ENCODE results near the gene PHLPP1.
"Not testable (repeated sequence)": the region's sequence is repeated elsewhere in the genome, so short reads cannot be mapped to it uniquely, and the experiment has no call there.

Gene PHLPP1

DNA sequence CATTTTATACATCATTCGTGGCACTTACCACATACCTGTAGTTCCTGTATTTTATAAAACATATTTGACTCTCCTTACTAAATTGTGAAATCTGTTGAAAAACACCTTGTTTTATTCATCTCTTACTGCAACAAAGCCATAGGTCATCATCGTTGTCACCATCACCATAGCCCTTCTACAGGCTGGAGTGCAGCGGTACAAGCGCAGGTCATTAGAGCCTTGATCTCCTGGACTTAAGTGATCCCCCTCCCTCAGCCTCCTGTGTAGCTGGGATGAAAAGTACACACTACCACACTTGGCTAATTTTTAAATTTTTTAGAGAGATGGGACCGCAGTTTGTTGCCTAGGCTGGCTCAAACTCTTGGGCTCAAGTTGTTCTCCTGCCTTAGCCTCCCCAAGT is 184.2 kb downstream of the PHLPP1 start:
- DNase-seq: no peak

DNA sequence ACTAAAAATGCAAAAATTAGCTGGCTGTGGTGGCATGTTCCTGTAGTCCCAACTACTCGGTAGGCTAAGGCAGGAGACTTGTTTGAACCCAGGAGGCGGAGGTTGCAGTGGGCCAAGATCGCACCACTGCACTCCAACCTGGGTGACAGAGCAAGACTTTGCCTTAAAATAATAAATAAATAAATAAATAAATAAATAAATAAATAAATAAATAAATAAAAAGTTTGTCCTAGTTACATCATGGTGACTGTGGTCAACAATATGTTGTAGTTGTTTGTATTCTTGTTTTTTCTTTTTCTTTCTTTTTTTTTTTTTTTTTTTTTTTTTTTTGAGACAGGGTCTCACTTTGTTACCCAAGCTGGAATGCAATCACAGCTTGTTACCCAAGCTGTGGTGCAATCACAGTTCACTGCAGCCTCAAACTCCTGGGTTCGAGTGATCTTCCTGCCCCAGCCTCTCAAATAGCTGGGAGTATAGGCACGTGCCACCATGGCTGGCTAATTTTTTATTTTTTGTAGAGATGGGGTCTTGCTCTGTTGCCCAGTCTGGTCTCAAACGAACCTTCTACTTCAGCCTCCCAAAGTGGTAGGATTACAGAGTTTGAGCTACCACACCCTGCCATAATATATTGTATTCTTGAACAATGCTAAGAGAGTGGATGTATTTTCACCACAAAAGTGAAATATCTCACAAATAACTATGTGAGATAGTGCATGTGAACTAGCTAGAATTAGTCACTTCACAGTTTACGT is 185.0 kb downstream of the PHLPP1 start:
- DNase-seq: no peak

- DNase-seq: no peak
Observed at GRCh38 chr18:62902776-62903175, 187.4 kb downstream of the PHLPP1 start.

- DNase-seq: no peak
Observed at GRCh38 chr18:62904396-62905285, 189.3 kb downstream of the PHLPP1 start.

DNA sequence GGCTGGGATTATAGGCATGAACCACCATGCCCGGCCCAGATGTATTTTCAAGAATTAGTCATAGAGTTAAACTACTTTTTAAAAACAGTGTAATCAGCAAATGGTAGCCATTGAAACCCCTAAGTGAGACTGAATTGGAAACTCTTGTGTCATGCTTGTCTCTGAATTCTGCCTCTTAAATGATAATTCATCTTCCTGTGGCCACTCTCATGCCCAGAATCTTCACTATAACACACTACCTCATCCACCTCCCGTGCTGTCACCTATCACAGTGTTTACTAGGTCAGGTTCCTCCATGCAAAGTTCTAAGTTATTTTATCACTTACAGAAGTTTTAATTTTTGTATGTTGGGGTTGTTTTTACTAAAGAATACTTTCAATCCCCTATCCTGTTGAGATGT is 197.5 kb downstream of the PHLPP1 start:
- no peak for DNase-seq

- not testable (repeated sequence) for DNase-seq
Observed at GRCh38 chr18:62913824-62914223, 198.5 kb downstream of the PHLPP1 start.

DNA sequence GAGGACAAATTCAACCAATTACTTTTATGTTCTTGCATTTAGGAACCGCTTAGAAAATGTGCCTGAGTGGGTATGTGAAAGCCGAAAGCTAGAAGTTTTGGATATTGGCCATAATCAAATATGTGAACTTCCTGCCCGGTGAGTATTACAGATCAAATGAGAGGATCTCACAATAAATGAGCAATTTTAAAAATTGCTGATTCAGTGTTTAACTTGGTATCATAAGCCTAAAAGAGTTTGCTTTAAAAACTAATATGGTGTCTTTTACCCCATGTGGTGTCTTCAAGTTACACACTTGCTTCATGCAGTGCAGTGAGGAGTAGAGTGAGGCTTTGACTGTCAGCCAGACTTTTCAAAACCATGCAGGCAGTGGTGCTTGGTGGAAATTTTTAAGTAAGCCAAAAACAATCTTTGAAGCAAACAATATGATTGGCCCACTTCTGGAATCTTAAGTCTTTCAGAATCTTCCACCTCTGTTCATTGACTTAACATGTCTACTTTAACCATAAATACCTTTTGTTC is 199.6 kb downstream of the PHLPP1 start:
- no peak for DNase-seq

- DNase-seq: no peak
Observed at GRCh38 chr18:62918361-62918760, 203.0 kb downstream of the PHLPP1 start.

DNA sequence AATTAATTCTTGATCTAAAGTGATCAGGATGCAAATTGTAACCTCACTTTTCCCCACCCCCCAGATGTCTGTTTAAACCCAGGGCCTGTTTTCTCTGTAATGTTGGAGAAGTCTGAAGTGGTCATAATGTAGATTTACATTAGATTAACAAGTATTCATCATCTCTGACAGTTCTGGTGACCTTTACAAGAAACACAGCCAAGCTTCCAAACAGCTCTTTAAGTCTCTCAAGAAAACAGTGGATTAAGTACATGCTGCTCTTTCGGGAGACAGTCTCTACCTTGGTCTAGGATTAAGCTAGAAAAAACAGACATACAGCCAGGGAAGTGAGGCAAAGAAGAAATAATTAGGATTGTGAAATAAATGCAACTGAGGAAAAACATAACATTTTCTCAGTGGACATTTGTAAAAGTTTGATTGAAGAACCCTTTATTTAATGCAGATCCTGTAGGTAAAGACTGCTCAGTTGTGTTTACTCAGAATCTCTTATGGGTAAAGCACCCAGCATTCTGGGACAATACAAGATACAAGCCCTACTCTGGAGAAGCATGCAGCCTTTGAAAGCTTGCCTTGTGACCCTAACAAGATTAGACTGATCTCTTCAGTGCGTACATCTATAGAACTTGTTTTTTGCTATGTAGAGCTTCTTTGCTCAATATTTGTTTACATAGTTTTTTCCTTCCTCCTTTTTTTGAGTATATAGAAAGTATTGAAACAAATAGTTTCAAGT is 203.9 kb downstream of the PHLPP1 start:
- DNase-seq: no peak

- DNase-seq: no peak
Observed at GRCh38 chr18:62925031-62925688, 209.8 kb downstream of the PHLPP1 start.

GRCh38 chr18:62928326-62928725 is 213.0 kb downstream of the PHLPP1 start:
- DNase-seq: no peak

DNA sequence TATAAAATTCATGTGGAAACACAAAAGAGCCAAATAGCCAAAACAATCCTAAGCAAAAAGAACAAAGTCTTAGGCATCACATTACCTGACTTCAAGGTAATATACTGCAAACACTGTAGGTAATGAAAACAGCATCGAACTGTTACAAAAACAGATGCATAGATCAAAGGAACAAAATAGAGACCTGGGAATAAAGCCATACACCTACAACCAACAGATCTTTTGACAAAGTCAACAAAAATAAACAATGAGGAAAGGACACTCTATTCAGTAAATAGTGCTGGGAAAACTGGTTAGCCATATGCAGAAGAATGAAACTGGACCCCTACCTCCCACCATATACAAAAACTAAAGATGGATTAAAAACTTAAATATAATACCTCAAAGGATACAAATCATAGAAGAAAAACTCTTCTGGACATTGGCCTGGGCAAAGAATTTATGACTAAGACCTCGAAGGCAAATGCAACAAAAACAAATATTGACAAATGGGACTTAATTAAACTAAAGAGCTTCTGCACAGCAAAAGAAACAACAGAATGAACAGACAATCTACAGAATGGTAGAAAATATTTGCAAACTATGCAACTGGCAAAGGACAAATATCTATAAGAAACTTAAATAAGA is 218.0 kb downstream of the PHLPP1 start:
- DNase-seq: no peak

DNA sequence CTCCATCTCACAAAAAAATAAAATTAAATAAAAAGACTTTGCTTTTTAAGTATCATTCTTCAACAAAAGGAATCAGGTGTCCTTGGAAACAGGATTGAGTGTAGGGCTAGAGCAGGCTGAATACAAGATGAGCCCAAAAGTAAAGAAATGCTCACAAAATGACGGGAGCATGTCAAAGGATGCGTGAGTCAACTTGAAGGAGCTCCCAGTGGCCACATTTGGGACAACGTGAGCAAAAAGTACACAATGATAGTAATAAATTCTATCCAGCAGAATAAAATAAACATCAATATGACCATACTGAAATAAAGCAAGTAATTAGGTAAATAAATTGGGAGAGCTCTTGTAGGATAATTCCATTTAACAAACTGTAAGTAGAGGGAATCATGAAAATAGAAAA is 220.7 kb downstream of the PHLPP1 start:
- no peak for DNase-seq

GRCh38 chr18:62937065-62937464 is 221.7 kb downstream of the PHLPP1 start:
- no peak for DNase-seq

DNA sequence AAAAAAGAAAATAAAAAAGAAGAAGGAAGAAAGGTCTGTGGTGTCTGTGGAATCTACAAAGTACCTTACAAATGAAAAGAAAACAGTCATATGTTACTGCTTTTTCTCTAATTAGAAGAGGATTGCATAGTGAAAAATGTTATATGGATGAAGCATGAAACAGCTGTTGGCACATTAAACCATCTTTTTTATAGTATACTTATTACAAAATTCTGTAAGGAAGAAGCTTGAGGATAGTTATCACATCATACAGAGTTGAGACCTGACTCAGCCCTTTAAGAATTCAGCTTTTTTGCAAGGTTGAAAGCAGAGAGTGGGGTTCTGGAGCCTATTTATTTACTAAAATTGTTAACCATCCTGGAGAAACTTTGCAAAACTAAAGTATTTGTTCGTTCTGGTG is 222.7 kb downstream of the PHLPP1 start:
- DNase-seq: no peak

GRCh38 chr18:62938487-62938886 is 223.1 kb downstream of the PHLPP1 start:
- no peak for DNase-seq

GRCh38 chr18:62939433-62939832 is 224.1 kb downstream of the PHLPP1 start:
- no peak for DNase-seq

DNA sequence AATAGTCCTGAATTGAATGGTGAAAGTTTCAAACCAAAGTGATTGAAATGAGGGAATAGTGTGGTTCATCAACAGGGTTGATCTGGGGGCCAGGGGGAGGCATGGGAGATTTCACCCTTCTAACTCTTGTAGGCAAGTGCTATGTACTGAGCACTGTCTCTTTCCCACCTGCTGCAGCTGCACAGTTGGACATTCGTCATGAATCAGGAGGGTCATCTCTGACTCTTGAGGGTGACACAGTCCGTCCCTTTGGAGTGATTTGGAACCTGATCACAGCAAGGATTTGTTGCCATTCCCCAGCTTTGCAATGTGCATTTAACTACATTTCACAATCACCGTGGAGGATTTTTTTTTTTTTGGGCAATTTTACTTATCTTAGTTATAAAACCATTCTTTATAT is 224.6 kb downstream of the PHLPP1 start:
- no peak for DNase-seq

- DNase-seq: no peak
Observed at GRCh38 chr18:62942578-62942977, 227.2 kb downstream of the PHLPP1 start.

DNA sequence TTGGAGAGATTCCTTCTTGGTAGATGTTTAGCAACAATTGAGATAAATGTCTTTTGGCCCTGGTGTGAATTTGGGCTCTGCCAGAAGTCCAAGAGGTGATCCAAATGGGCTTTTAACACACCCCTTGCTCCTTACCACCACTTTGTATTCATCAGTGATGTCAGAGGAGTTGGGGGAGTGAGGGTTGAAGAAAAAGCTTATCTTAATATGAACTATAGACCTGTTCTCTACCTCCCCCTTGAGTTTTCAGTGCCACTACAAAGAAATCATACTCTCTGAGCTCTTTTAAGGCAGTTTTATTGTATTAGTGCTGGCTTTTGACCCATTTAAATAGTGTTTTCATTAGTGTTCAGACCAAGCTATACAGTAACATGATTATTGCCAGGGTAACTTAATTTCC is 229.1 kb downstream of the PHLPP1 start:
- no peak for DNase-seq

DNA sequence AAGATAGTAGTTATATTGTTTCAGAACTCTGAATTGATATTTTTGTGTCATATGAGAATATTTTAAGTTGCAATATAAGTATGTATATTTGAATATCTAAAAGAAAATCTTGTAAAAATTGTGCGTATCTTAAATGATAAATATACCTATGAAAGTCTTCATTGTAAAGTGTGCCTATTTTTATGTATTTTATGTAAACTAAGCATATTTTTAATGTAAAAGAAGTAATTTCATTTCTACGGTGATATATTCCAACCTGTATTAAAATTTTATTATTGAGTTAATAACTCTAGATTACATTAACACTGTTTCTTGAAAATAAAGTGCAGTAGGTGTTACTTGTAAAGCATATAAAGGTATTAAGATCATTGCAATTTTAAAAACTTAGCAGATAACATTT is 233.4 kb downstream of the PHLPP1 start:
- DNase-seq: no peak

- no peak for DNase-seq
Observed at GRCh38 chr18:62950246-62950645, 234.9 kb downstream of the PHLPP1 start.
